B cell (primary cell): ENCODE data around the gene SPATA2. TPM values are rescaled to one million over a fixed set of nuclear protein-coding genes. Genes with fewer than 3 reads are reported as not detected.
A peak's percentile ranks its signal among the peaks of the same experiment; 100 is the strongest.
"Not testable (repeated sequence)": the region's sequence is repeated elsewhere in the genome, so short reads cannot be mapped to it uniquely, and the experiment has no call there.

Experiments used
- ATAC-seq: fragments of 200-7000 bp; cut with Tn5 transposase; one replicate; pipeline ENCODE4 v1.10.0; 2021; ENCODE audit warnings: low read depth, mild to moderate bottlenecking, moderate number of reproducible peaks, moderate library complexity
- CTCF ChIA-PET: fragments of 350-600 bp; sonication (Branson Sonifier 250); formaldehyde crosslinking; loops from one replicate; lab custom pipeline; 2021; ENCODE audit warnings: antibody characterized with exemption, inconsistent platforms; lab: Charles Lee
- POLR2A ChIA-PET: fragments of 350-600 bp; sonication (Branson Sonifier 250); formaldehyde crosslinking; loops from one replicate; lab custom pipeline; 2021; ENCODE audit warnings: antibody characterized with exemption; lab: Charles Lee
- DNase-seq: peaks from one replicate; pipeline ENCODE4 v3.0.0; 2013
- H2AFZ ChIP-seq: 2 replicates; pipeline ENCODE4 v1.6.1; 2012; ENCODE audit warnings: mild to moderate bottlenecking, low read depth, low read length; ENCODE audit not compliant: insufficient read depth, poor library complexity, severe bottlenecking
- H3K27ac ChIP-seq, 2 donors: 1 replicate in 1 of 2; 2 replicates in 1 of 2; pipeline ENCODE4 v1.5.1; 2012 to 2013; ENCODE audit warnings: low read length in 2 of 2, mild to moderate bottlenecking in 2 of 2, moderate library complexity in 1 of 2
- H3K27me3 ChIP-seq, 4 experiments: fragments of 200-600 bp in 1 of 4; sonication (generic) in 1 of 4; replicated peaks in 1 of 4; 1 replicate in 2 of 4; 2 replicates in 2 of 4; pipeline versions ENCODE4 v1.6.1 to v1.7.0; 2013 to 2016; ENCODE audit warnings: low read length in 3 of 4, mild to moderate bottlenecking in 2 of 4, mixed read lengths in 1 of 4, moderate library complexity in 1 of 4; ENCODE audit not compliant: insufficient read depth in 4 of 4, control insufficient read depth in 3 of 4; ENCODE audit errors: control extremely low read depth in 1 of 4
- H3K36me3 ChIP-seq, 2 experiments: replicated peaks in 1 of 2; 1 replicate in 1 of 2; 2 replicates in 1 of 2; pipeline versions ENCODE4 v1.6.1 to v1.7.1; 2013; ENCODE audit warnings: low read length in 1 of 2; ENCODE audit not compliant: insufficient read depth in 2 of 2, control insufficient read depth in 1 of 2; ENCODE audit errors: control extremely low read depth in 1 of 2, extremely low read depth in 1 of 2
- H3K4me1 ChIP-seq, 2 donors: fragments of 200-600 bp in 1 of 2; sonication (generic) in 1 of 2; 1 replicate in 1 of 2; 2 replicates in 1 of 2; pipeline versions ENCODE4 v1.5.1 to v1.6.1; 2013 to 2017; ENCODE audit warnings: low read length in 2 of 2; ENCODE audit not compliant: control insufficient read depth in 2 of 2, insufficient read depth in 2 of 2
- H3K4me2 ChIP-seq: replicated peaks from 2 replicates; pipeline ENCODE3; 2012; ENCODE audit warnings: mild to moderate bottlenecking, low read depth, low read length; ENCODE audit not compliant: poor library complexity, severe bottlenecking
- H3K4me3 ChIP-seq, 5 experiments: fragments of 200-600 bp in 1 of 5; sonication (generic) in 1 of 5; 1 replicate in 3 of 5; 2 replicates in 2 of 5; pipeline versions ENCODE4 v1.5.1 to v1.7.0; 2011 to 2016; ENCODE audit warnings: low read length in 4 of 5, mild to moderate bottlenecking in 4 of 5, low read depth in 2 of 5, control low read depth in 1 of 5, moderate library complexity in 1 of 5; ENCODE audit not compliant: insufficient read depth in 1 of 5; ENCODE audit errors: control extremely low read depth in 1 of 5, extremely low read depth in 1 of 5
- H3K79me2 ChIP-seq: fragments of 200-600 bp; sonication (generic); one replicate; pipeline ENCODE4 v1.6.0; 2016; ENCODE audit warnings: low read length; ENCODE audit not compliant: control insufficient read depth, insufficient read depth
- H3K9ac ChIP-seq: fragments of 200-600 bp; sonication (generic); 2 replicates; pipeline ENCODE4 v1.6.1; 2017; ENCODE audit warnings: mild to moderate bottlenecking, low read length, moderate library complexity
- H3K9me3 ChIP-seq, 3 donors: one replicate each; pipeline versions ENCODE4 v1.6.1 to v1.7.1; 2013; ENCODE audit warnings: low read length in 2 of 3; ENCODE audit not compliant: control insufficient read depth in 2 of 3, insufficient read depth in 1 of 3; ENCODE audit errors: control extremely low read depth in 1 of 3
- H4K20me1 ChIP-seq: 2 replicates; pipeline ENCODE4 v1.6.0; 2012; ENCODE audit warnings: mild to moderate bottlenecking, low read length; ENCODE audit not compliant: insufficient read depth, control insufficient read depth, poor library complexity, severe bottlenecking
- H3K27ac Mint-ChIP-seq: one replicate; pipeline ENCODE4 v1.8.0; 2021; ENCODE audit warnings: mixed read lengths
- H3K27me3 Mint-ChIP-seq: one replicate; pipeline ENCODE4 v1.8.0; 2021; ENCODE audit warnings: mixed read lengths
- H3K4me1 Mint-ChIP-seq: one replicate; pipeline ENCODE4 v1.8.0; 2021; ENCODE audit warnings: mixed read lengths
- H3K4me3 Mint-ChIP-seq: one replicate; pipeline ENCODE4 v1.8.0; 2021; ENCODE audit warnings: mixed read lengths
- H3K9me3 Mint-ChIP-seq: one replicate; pipeline ENCODE4 v1.8.0; 2022; ENCODE audit warnings: mixed read lengths; ENCODE audit not compliant: insufficient read depth
- EZH2 ChIP-seq: IDR thresholded peaks from 2 replicates; pipeline ENCODE4 v1.6.1; 2012; ENCODE audit warnings: borderline replicate concordance, low read depth, mild to moderate bottlenecking, moderate library complexity, low read length; ENCODE audit not compliant: insufficient read depth, poor library complexity, severe bottlenecking
- WGBS: methylation state at CpG from one replicate; pipeline ENCODE4 v1.1.5; 2013; ENCODE audit warnings: missing lambda C conversion rate; ENCODE audit not compliant: insufficient coverage; 5-methylcytosine and 5-hydroxymethylcytosine counted together
- intact Hi-C: fragments of 100-400 bp; cut with micrococcal nuclease; formaldehyde crosslinking; loops from one replicate; pipeline ENCODE4 v1.10.0; 2022
- polyA plus RNA-seq: library from polyadenylated mRNA; depleted of rRNA; stranded (reverse); fragments of >200 nt; gene quantifications from 2 replicates; pipeline ENCODE4 v1.2.3, GENCODE V29; 2012
- total RNA-seq, 2 donors: library from RNA; stranded (reverse); fragments of 120-200 nt in 1 of 2; gene quantifications; 1 replicate in 1 of 2; 2 replicates in 1 of 2; pipeline versions ENCODE4 v1.2.3 to v1.2.4, GENCODE V29; 2013 to 2022
- TF ChIP-seq, protein P1 (sequence below): fragments of 200-600 bp; IDR thresholded peaks from one replicate; pipeline ENCODE4 v1.8.0; 2022; ENCODE audit warnings: antibody characterized with exemption, mild to moderate bottlenecking

Gene SPATA2
- total and polyA plus RNA-seq, 2 donors (not counting 1 experiment from before 2014, with no cell fraction given): 10.7 to 20.0 TPM

DNA sequence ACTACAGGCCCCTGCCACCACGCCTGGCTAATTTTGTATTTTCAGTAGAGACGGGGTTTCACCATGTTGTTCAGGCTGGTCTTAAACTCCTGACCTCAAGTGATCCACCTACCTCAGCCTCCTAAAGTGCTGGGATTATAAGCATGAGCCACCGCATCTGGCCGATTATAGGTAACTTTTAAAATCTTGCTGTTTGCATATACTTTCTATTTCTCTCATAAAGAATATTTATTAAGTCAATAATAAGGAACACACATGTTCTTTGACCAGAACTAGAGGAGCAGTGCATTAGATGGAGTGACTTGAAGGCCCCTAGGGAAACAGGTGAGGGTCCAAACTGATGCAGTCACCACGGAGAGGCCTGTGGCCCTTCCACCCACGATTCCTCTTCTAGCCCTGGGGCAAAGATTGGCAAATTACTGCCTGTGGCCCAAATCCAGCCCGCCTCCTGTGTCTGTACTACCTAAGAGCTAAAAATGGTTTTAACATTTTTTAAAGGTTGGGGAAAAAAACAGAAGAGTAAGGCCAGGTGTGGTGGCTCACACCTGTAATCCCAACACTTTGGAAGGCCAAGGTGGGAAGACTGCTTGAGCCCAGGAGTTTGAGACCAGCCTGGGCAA, 19.7 kb downstream of the SPATA2 start:
- H3K4me3 ChIP-seq, H3K36me3 ChIP-seq, H3K27me3 Mint-ChIP-seq, H3K79me2 ChIP-seq, H3K9me3 ChIP-seq, ATAC-seq, H3K27ac Mint-ChIP-seq, DNase-seq, H3K9ac ChIP-seq, H4K20me1 ChIP-seq, H3K4me3 Mint-ChIP-seq, H2AFZ ChIP-seq, intact Hi-C loops, H3K27ac ChIP-seq, H3K27me3 ChIP-seq, H3K9me3 Mint-ChIP-seq, POLR2A ChIA-PET, H3K4me2 ChIP-seq, H3K4me1 ChIP-seq: not testable (repeated sequence)
- peaks cover 11% of the 10 kb centered on the region for H3K4me1 Mint-ChIP-seq
- CTCF ChIA-PET: interaction anchor here (1.3 kb wide), 1 partner anchor 8 kb away, joined by 3 read pairs; no protein-coding TSS in a partner anchor
- 44% methylated on average over 2 of the region's 7 CpGs for WGBS

DNA sequence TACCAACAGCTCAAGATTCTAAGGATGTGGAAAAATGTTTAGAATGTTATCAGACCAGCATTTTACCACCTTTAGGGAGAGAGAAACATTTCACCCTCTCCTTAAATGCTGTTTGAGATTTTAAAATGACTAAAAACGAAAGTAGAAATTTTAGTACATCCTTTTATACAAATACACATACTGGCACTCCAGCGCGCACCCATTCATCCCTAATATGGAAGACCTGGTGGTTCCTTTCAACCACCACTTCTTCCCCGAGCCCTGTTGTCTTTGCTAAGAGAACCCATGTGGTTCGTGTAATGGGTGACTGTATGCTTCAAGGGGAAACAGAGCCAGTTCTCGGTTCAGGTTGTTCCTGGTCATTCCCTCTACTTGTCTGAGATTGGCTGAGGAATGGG, 21.3 kb downstream of the SPATA2 start:
- H3K9ac ChIP-seq: no peak overlapping the region
- peak overlapping the region; percentile 16 for H3K4me2 ChIP-seq
- no peaks in the 10 kb centered on the region for H3K27me3 ChIP-seq
- H3K27ac Mint-ChIP-seq: no peak overlapping the region
- no peaks in the 10 kb centered on the region for H4K20me1 ChIP-seq
- peak overlapping the region in 1 of 5 experiments; percentile 9 for H3K4me3 ChIP-seq
- H3K79me2 ChIP-seq: peaks cover 3% of the 10 kb centered on the region
- CTCF ChIA-PET: interaction anchor here (0.5 to 1.7 kb wide), 4 partner anchors 17 to 284 kb away, joined by 3 to 4 read pairs (median 4); no protein-coding TSS in a partner anchor
- WGBS: 83% methylated on average over 2 of the region's 6 CpGs
- POLR2A ChIA-PET: no interaction called here
- H3K9me3 Mint-ChIP-seq: no peaks in the 10 kb centered on the region
- DNase-seq: no peak
- H3K27ac ChIP-seq: no peak overlapping the region
- peak overlapping the region; percentile 24 for H3K4me3 Mint-ChIP-seq
- peaks cover 11% of the 10 kb centered on the region for H3K4me1 Mint-ChIP-seq
- no peaks in the 10 kb centered on the region for H3K9me3 ChIP-seq
- peaks cover 0 to 18% of the 10 kb centered on the region in 2 experiments for H3K36me3 ChIP-seq
- intact Hi-C loops: loop anchor here (5.0 kb wide), 1 partner anchor 507 kb away; no protein-coding TSS in a partner anchor
- H2AFZ ChIP-seq: no peak overlapping the region
- H3K4me1 ChIP-seq: peaks cover 0 to 10% of the 10 kb centered on the region in 2 donors
- H3K27me3 Mint-ChIP-seq: no peaks in the 10 kb centered on the region
- no peak for ATAC-seq
- TF ChIP-seq EZH2: no peak
- TF ChIP-seq, protein P1, sequence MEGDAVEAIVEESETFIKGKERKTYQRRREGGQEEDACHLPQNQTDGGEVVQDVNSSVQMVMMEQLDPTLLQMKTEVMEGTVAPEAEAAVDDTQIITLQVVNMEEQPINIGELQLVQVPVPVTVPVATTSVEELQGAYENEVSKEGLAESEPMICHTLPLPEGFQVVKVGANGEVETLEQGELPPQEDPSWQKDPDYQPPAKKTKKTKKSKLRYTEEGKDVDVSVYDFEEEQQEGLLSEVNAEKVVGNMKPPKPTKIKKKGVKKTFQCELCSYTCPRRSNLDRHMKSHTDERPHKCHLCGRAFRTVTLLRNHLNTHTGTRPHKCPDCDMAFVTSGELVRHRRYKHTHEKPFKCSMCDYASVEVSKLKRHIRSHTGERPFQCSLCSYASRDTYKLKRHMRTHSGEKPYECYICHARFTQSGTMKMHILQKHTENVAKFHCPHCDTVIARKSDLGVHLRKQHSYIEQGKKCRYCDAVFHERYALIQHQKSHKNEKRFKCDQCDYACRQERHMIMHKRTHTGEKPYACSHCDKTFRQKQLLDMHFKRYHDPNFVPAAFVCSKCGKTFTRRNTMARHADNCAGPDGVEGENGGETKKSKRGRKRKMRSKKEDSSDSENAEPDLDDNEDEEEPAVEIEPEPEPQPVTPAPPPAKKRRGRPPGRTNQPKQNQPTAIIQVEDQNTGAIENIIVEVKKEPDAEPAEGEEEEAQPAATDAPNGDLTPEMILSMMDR: no peak
